GM19035 (cell line): ENCODE data around the gene LYPLA2.
"Not testable (repeated sequence)": the region's sequence is repeated elsewhere in the genome, so short reads cannot be mapped to it uniquely, and the experiment has no call there.

Experiments
- ATAC-seq: cut with Tn5 transposase; IDR thresholded peaks from one replicate; pipeline ENCODE4 v1.9.1; 2021; ENCODE audit not compliant: unreplicated experiment

Gene LYPLA2

DNA sequence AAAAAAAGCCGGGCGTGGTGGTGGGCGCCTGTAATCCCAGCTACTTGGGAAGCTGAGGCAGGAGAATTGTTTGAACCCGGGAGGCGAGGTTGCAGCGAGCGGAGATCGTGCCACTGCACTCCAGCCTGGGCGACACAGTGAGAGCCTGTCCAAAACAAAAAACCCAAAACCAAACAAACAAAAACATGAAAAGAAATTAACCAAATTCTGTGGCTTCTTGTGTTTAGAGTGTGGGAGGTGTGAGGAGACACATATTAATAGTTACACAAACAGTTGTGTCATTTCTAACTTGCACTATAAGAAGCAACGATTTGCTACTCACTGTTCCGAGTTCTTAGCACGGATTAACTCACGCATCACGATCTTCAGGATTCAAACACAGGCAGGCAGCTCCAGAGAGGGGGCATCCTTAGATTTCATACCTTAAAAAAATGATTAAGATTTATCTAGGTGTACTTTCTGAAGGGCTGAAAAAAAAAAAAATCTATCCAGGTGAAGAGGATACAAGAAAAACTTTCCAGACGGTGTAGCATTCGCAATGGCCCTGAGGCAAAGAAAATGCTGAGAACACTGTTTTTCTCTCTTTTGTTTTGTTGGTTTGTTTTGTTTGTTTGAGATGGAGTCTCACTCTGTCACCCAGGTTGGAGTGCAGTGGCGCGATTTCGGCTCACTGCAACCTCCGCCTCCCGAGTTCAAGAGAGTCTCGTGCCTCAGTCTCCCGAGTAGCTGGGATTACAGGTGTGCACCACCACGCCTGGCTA is 35.0 kb downstream of the LYPLA2 start:
- no peak for ATAC-seq

DNA sequence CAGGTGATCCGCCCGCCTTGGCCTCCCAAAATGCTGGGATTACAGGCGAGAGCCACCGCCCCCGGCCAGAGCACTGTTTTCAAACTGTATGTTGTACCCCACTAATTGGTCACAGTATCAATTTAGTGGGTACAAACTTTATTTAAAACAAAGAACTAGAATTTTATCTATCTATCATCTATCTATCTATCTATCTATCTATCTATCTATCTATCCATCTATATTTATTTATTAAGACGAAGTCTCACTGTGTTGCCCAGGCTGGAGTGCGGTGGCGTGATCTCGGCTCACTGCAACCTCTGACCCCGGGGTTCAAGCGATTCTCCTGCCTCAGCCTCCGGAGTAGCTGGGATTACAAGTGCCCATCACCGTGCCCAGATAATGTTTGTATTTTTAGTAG is 35.6 kb downstream of the LYPLA2 start:
- not testable (repeated sequence) for ATAC-seq

DNA sequence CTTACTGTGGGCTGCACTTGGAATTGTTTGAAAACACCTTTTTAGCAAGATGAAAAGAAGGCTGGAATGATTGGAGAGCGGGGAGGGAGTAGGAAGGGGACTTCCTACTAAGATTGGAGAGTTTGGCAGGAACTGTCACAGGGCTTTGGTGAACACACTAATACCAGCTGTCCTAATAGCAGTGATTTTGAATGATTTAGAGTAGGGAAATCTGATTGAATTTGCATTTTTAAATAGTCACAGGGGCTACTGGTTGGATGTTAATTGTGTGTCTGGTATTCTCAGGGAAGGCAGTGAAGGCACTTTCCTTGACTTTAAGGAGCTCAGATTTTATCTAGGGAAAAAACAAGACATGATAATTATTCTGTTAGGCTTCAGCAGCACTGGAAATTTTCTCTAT is 36.8 kb downstream of the LYPLA2 start:
- ATAC-seq: no peak

DNA sequence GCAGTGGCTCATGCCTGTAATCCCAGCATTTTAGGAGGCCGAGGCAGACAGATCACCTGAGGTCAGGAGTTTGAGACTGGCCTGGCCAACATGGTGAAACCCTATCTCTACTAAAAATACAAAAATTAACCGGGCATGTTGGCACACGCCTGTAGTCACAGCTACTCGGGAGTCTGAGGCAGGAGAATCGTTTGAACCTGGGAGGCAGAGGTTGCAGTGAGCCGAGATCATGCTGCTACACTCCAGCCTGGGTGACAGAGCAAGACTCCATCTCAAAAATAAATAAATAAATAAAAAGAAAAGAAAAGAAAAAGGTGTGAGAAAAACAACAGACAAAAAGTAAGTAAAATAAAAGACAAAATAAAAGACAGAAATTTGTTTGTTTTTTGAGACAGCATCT is 43.2 kb downstream of the LYPLA2 start:
- not testable (repeated sequence) for ATAC-seq

DNA sequence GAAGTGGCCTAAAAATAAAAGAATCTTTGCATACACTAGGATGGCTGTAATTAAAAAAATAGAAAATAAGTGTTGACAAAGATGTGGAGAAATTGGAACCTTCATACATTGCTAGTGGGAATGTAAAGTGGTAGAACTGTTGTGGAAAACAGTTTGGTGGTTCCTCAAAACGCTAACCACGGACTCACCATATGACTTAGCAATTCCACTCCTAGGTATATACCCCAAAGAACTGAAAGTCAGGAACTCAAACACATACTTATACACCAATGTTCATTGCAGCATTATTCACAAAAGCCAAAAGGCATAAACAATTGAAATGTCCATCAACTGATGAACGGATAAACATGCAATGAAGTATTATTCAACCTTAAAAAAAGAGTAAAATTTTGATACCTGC is 45.1 kb downstream of the LYPLA2 start:
- ATAC-seq: no peak

DNA sequence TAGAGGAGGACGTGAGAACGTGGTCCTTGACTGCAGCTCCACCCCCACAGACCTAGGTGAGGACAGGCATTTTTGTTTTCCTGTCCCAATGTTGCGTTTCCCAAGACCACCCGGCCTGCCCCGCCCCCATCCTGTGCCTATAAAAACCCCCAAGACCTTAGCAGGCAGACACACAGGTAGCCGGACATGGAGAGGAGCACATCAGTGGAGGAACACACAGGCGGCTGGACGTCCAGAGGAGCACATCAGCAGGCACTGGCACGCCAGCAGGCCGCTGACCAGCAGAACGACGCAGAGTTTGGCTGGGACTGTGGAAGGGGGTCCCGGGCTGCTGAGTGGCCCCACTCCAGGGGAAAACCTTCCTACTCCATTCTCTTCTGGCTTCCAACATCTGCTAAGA is 47.0 kb downstream of the LYPLA2 start:
- ATAC-seq: no peak

DNA sequence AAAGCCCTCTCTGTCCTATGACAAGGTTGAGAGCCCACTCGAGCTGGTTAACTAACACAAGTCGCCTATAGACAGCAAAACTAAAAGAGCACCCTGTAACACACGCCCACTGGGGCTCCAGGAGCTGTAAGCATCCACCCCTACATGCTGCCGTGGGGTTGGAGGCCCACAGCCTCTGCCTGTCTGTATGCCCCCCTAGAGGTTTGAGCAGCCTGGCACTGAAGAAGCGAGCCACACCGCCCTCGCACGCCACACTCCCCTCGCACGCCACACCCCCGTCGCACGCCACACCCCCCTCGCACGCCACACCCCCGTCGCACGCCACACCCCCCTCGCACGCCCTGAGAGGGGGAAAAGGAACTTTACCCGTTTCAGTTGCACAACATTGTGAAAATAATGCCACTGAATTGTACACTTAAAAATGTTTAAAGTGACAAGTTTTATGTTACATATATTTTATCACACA is 47.5 kb downstream of the LYPLA2 start:
- ATAC-seq: no peak

DNA sequence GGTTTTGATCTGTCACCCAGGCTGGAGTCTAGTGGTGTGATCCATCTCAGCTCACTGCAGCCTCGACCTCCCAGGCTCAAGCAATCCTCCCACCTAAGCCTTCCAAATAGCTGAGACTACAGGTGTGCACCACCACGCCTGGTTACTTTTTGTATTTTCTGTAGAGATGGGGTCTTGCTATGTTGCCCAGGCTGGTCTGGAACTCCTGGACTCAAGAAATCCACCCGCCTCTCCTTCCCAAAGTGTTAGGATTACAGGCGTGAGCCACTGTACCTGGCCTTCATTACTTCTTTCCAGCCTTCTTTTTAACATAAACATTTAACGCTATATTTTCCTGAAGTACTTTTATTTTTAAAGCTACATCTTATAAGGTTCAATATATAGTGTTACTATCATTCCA is 52.7 kb downstream of the LYPLA2 start:
- no peak for ATAC-seq
